HL-60 (cell line): Measurements from ENCODE around the gene TSPAN11.

Experiments used
- DNase-seq, 2 experiments: peaks; one replicate each; pipeline ENCODE4 v3.0.0-alpha.2; 2010 to 2020; ENCODE audit warnings: low read depth in 1 of 2, low spot score in 1 of 2
- H3K27ac ChIP-seq: fragments of 250-450 bp; sonication (Bioruptor Pico); replicated peaks from 2 replicates; pipeline ENCODE4 v1.5.1; 2020; ENCODE audit warnings: mild to moderate bottlenecking, moderate library complexity
- H3K27me3 ChIP-seq: fragments of 250-450 bp; sonication (Bioruptor Pico); 2 replicates; pipeline ENCODE4 v1.5.1; 2021; ENCODE audit warnings: mild to moderate bottlenecking, moderate library complexity; ENCODE audit not compliant: insufficient read depth, poor library complexity, severe bottlenecking
- H3K4me3 ChIP-seq: replicated peaks from 2 replicates; pipeline ENCODE4 v1.5.1; 2011; ENCODE audit warnings: mild to moderate bottlenecking, control low read depth, low read length; ENCODE audit not compliant: insufficient read depth
- CTCF ChIP-seq: IDR thresholded peaks from one replicate; pipeline ENCODE4 v1.5.1; 2011; ENCODE audit warnings: low read length, control low read depth, inconsistent platforms; ENCODE audit not compliant: insufficient read depth
- GABPA ChIP-seq: IDR thresholded peaks from 2 replicates; pipeline ENCODE4 v1.6.1; 2012; ENCODE audit warnings: low read depth
- POLR2AphosphoS5 ChIP-seq: IDR thresholded peaks from 2 replicates; pipeline ENCODE4 v1.6.1; 2012; ENCODE audit warnings: low read depth
- REST ChIP-seq: IDR thresholded peaks from 2 replicates; pipeline ENCODE4 v1.6.1; 2012; ENCODE audit warnings: low read depth; ENCODE audit not compliant: insufficient replicate concordance
- SPI1 ChIP-seq: IDR thresholded peaks from 2 replicates; pipeline ENCODE4 v1.6.1; 2012; ENCODE audit warnings: low read depth, mild to moderate bottlenecking, borderline replicate concordance

Gene TSPAN11

GRCh38 chr12:30930641-30931040, 4.1 kb downstream of the TSPAN11 start:
- no peak overlapping the region for H3K4me3 ChIP-seq
- no peak for TF ChIP-seq SPI1
- TF ChIP-seq CTCF, result no peak
- no peak for TF ChIP-seq REST
- no peak for TF ChIP-seq POLR2AphosphoS5
- TF ChIP-seq GABPA, result no peak
- H3K27ac ChIP-seq, result no peak overlapping the region
- DNase-seq, result no peak
- peaks cover 34% of the 10 kb centered on the region for H3K27me3 ChIP-seq

- no peak overlapping the region for H3K4me3 ChIP-seq
- DNase-seq, result no peak
- H3K27me3 ChIP-seq, result peaks cover 18% of the 10 kb centered on the region
- TF ChIP-seq REST (no peak), CTCF (no peak), POLR2AphosphoS5 (no peak), SPI1 (no peak), GABPA (no peak)
- H3K27ac ChIP-seq, result no peak overlapping the region
Measured at GRCh38 chr12:30932881-30933280, 6.3 kb downstream of the TSPAN11 start.

- peaks cover 5% of the 10 kb centered on the region for H3K27me3 ChIP-seq
- H3K4me3 ChIP-seq, result no peak overlapping the region
- DNase-seq, result no peak
- no peak overlapping the region for H3K27ac ChIP-seq
- TF ChIP-seq SPI1 (no peak), CTCF (no peak), GABPA (no peak), REST (no peak), POLR2AphosphoS5 (no peak)
Measured at GRCh38 chr12:30934811-30935210, 8.3 kb downstream of the TSPAN11 start.
